Hindlimb muscle (tissue), 1 donor: ENCODE measurements around the gene CNNM3. TPM values are rescaled to one million over a fixed set of nuclear protein-coding genes. Genes with fewer than 3 reads are reported as not detected.
"Not testable (repeated sequence)": the region's sequence is repeated elsewhere in the genome, so short reads cannot be mapped to it uniquely, and the experiment has no call there.

Experiments used
- DNase-seq: peaks from one replicate; pipeline ENCODE4 v3.0.0-alpha.2; 2013
- polyA plus RNA-seq: library from polyadenylated mRNA; unstranded; fragments of 120-200 nt; gene quantifications from one replicate; pipeline ENCODE4 v1.2.1, GENCODE V29; 2013; ENCODE audit not compliant: insufficient read length

Gene CNNM3
- polyA plus RNA-seq, 1 donor: 24.5 TPM

GRCh38 chr2:96799623-96799935 is 16.5 kb upstream of the CNNM3 start:
- DNase-seq: no peak

GRCh38 chr2:96800061-96801004 is 15.7 kb upstream of the CNNM3 start:
- DNase-seq: no peak

- peak; percentile 65 for DNase-seq
Measured at GRCh38 chr2:96801005-96801785, 14.9 kb upstream of the CNNM3 start.

- DNase-seq: no peak
Measured at GRCh38 chr2:96801786-96802595, 14.1 kb upstream of the CNNM3 start.

- DNase-seq: no peak
Measured at GRCh38 chr2:96802721-96803120, 13.3 kb upstream of the CNNM3 start.

- DNase-seq: no peak
Measured at GRCh38 chr2:96804986-96805385, 11.1 kb upstream of the CNNM3 start.

- not testable (repeated sequence) for DNase-seq
Measured at GRCh38 chr2:96805946-96806345, 10.1 kb upstream of the CNNM3 start.

GRCh38 chr2:96806468-96807126 is 9.5 kb upstream of the CNNM3 start:
- no peak for DNase-seq

- no peak for DNase-seq
Measured at GRCh38 chr2:96807127-96807471, 9.0 kb upstream of the CNNM3 start.

GRCh38 chr2:96808176-96808837 is 7.8 kb upstream of the CNNM3 start:
- no peak for DNase-seq

- no peak for DNase-seq
Measured at GRCh38 chr2:96809216-96809882, 6.7 kb upstream of the CNNM3 start.

- no peak for DNase-seq
Measured at GRCh38 chr2:96809951-96810782, 5.9 kb upstream of the CNNM3 start.

GRCh38 chr2:96810783-96811192 is 5.3 kb upstream of the CNNM3 start:
- no peak for DNase-seq

- peak; percentile 85 for DNase-seq
Measured at GRCh38 chr2:96811917-96812316, 4.2 kb upstream of the CNNM3 start.

GRCh38 chr2:96813656-96814055 is 2.4 kb upstream of the CNNM3 start:
- DNase-seq: no peak

- no peak for DNase-seq
Measured at GRCh38 chr2:96815326-96816126, 542 bp upstream of the CNNM3 start.

- no peak for DNase-seq
Measured at GRCh38 chr2:96816836-96817702, 1.0 kb downstream of the CNNM3 start.

GRCh38 chr2:96817882-96818281 is 1.8 kb downstream of the CNNM3 start:
- no peak for DNase-seq
